SIG-M5 treated with dmso at 0.1 percent for 504 hours (cell line): ENCODE data around the gene ATRNL1.

Experiments used
- DNase-seq: peaks from one replicate; lab custom pipeline; 2025; ENCODE audit not compliant: unreplicated experiment; lab: John Stamatoyannopoulos, UW

ATRNL1 gene

DNA sequence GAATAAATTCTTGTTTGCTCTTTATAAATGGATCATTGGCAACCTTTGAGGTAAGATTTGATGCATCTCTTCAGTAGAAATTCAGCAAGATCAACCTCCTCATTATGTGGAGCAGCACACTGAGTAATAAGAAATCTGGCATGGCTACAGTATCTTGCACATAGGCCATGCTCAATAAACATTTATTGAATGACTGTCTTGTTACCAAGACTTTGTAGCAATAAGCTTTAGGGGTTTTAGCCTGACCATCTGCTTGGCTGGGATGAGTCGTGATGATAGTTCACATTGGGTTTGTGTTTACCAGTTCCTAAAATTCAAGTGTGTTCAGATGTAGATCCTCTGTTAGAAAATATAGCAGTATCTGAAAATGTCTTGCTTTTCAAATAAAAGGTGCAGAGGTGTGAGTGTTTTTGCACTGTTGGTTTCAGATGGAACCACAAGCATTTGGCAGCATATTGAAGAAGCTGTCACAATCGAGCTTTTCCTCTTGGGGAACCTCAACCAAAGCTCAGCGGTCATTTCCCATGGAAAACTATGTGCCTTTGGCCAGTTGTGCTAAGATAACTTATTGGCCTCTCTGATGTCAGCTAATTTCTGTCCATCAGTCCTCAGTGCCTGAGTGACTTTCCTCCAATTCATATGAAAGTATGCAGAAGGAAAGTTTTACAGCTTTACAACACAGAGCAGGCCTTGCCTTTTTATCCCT, 737.3 kb downstream of the ATRNL1 start:
- no peak for DNase-seq

- DNase-seq: no peak
Observed at GRCh38 chr10:115831016-115831415, 737.9 kb downstream of the ATRNL1 start.

DNA sequence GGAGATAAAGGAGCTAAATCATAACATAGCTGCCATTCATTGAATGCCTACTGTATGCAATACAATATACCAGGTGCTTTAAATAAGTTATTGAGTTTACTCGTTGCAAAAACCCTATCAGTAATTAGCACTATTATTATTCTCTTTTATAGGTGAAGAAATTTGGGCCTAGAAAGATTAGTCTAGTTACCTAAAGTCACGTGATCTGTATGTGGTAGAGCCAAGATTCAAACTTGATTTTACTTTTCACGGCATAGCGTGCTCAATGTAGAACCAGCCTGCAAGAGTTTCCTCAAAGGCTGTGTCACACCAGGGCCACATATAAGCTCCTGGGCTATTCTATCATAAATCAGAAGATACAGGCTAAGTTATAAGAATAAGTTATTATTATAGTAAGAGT, 740.0 kb downstream of the ATRNL1 start:
- no peak for DNase-seq

- no peak for DNase-seq
Observed at GRCh38 chr10:115844591-115844990, 751.4 kb downstream of the ATRNL1 start.

DNA sequence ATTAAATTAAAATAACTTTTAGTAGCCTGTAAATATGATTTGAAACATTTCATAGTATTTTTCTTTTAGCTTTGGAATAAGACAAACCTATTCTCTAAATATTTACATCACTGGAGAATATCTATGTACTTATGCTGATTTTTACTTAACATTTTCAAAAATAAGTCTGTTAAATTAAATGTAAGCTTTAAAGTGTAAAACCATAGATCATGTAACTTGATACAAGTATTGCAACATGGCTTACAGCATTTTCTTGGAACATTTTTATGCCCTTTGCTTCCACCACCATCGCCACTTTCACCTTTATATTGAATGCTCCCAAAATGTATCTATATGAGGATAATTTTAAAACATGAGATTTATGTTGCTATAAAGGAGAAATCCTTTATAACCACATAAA, 752.8 kb downstream of the ATRNL1 start:
- no peak for DNase-seq

DNA sequence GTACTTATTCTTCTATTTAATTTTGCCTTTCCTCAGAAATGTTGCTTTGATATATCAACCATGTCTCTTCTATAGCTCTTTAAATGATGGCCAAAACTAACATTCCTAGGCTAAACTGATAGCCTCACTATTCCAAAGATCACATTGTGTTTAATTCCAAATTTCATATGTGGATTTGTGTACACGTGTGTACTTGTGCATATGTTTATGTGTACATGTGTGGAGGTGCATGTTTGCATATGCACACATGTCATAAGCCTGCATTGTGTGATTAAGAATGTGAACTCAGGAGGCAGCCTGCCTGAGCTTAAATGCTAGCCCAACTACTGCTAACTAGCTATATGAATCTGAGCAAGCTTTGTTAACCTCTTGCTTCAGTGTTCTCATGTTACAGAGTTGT, 753.4 kb downstream of the ATRNL1 start:
- DNase-seq: no peak

- no peak for DNase-seq
Observed at GRCh38 chr10:115849197-115849596, 756.0 kb downstream of the ATRNL1 start.

DNA sequence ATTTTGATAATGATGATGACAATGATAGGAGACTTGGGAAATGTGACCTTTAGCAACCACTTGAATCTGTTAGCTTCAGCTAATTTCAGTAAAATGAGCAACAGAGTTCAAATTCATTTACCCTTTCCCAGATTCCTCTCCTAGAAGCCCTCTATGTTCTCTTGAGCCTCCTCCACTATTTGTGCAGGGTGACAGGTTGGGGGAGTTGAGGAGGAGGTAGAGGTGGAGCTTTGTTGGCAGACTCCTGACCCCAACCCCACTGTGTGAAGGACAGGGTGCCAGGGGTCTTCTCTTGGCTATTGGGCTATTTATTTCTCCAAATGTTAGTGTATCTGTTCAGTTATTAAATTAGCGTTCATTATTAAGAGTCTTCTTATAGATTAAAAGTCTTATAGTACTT, 757.5 kb downstream of the ATRNL1 start:
- DNase-seq: no peak

DNA sequence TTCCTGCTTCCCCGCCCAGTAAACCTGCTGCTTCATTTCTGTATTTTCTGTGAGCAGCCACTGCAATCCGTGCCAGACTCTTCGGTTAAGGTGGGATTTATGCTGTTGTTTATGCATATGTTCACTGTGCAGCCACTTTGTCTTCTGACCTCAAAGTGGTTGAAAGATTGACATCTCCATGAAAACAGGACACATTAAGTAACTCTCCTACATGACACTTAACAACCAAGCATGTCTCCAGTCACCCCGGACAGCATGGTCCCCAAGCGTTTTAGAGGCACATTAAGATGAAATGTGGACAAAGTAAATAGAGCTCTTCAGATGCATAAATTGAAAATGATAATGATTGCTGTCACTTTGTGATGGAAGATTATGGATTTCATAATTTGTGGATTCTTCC, 758.5 kb downstream of the ATRNL1 start:
- no peak for DNase-seq

DNA sequence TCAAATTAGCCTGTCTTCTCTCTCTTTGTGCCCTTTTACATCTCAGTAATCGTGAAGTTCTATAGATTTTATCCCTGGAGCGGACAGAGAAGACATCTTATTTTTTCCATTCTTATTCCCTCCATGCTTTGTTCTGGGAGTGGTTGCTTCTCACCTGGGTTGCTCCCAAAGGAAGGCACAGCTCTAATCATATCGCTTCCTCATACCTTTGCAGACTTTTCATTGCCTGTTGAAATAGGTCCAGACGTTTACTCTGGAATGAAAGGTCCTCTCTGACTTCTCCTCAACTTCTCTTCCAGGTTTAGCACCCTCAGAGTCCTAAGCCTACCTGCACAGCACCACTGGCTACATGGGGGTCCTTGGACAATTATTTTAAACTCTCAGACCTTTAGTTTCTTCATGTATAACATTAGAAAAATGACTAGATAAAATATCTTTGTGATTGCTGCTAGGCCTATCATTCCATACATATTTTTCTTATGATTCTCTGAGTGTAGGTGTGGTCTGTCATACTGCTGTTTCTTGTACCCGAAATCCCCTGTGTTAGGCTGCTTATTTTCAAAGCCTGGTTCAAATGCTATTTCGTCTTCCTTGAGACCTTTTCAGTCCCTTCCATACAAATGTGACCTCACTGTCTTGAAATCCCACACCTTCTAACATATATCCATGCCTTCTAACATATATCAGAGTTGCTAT, 761.7 kb downstream of the ATRNL1 start:
- no peak for DNase-seq

DNA sequence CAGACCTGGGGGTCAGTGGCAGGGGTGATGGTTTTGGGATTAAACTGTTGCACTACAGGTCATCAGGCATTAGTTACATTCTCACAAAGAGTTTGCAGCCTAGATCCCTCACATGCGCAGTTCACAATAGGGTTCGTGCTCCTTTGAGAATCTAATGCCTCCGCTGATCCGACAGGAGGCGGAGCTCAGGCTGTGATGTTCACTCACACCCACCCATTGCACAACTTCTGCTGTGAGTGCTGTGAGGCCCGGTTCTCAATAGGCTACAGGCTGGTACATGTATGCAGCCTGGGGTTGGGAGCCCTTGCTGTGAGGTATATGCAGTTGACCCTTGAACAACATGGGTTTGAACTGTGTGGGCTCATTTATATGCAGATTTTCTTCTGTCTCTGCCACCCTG, 763.4 kb downstream of the ATRNL1 start:
- no peak for DNase-seq

GRCh38 chr10:115857856-115858255, 764.7 kb downstream of the ATRNL1 start:
- DNase-seq: no peak

DNA sequence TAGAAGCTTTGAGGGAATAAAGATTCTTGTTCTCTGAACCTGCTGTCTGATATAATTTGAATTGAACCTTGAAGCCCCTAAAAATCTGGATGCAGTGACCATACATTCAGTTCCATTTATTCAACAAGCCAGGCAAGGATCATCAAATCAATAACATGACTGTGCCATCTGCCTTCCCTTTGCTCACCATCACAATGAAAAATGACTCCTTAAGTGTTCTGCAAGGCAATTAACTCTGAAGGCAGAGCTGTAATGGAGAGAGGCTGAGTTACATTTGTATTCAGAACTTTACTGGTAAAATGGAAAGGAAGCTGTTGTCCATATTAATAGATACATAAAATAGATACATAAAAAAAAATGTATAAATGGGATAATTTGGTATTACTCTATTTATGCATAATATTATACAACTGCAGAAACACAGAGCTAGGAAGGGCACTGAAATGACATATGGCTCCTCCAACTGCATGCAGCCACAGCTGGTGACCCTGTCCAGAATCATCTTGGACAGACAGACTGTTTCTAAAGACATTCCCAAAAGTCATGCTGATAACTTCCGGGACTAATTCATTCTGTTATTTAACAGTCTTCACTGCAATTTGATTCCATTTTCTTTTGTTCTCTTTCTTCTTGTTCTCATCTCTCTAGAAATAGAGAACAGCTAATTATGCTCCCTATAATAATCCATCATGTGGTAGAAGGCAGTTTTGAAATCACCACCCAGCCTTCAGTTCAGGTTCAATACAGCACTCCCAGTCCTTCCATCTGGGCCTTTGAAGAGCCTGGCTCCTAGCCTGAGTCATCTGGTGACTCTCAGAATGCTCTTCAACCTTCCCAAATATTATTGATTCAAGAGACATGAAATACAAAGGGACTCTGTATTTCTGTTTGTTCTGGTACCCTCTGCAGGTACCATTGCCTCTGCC, 767.3 kb downstream of the ATRNL1 start:
- DNase-seq: no peak

DNA sequence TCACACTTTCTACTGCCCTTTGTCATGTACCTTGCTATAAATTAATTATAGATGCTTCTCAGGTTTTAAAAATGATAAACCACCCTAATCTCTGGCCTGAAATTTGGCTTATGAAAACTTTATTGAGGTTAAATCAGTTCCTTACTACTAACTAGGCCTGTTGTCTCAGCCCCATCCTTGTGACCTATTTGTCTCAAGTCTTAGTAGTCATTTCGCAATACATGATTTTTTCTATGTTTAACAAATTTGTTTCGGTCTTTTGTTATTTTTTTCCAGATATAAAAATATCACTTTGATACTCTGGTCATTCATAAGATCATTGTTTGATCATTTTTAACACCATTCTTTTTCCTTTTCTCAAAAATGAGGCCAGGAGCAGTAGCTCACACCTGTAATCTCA, 768.3 kb downstream of the ATRNL1 start:
- DNase-seq: no peak

- DNase-seq: no peak
Observed at GRCh38 chr10:115861864-115862263, 768.7 kb downstream of the ATRNL1 start.

GRCh38 chr10:115866174-115866573, 773.0 kb downstream of the ATRNL1 start:
- DNase-seq: no peak

DNA sequence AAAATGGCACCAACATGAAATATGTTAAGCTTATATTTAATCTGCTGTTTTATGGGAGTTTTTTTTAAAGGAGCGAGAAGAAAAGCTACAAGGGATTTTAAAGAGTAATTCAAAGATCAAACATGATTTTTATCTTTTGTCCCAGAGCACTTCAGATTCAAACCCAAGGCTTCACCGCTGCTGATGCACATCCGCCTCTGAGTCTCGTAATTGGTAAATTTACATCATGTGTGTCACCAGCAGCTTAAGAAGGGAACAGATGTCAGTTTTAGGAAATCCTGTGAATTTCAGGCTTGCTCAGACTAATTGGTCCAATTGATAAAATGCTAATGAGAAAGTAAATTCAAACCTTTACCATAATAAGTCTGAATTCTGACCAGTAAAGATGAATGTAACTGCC, 773.5 kb downstream of the ATRNL1 start:
- DNase-seq: no peak

DNA sequence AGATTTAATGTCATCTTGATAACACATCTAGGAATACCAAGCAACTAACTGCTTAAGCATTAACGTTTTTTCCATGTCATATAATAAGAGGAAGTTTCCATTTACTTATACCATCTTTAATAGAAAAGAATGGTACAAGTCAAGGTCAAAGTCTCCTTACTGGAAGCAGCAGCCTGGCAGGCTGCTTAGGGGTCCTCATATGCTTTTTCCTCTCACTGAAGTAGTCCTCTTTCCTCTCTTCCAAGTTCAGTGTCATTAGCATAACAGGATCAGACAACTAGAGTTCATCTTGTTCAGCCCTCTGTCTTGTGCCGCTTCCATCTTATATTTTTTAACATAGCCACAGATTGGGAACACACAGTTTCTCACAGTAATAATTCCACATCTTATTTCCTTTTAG, 774.1 kb downstream of the ATRNL1 start:
- DNase-seq: no peak

DNA sequence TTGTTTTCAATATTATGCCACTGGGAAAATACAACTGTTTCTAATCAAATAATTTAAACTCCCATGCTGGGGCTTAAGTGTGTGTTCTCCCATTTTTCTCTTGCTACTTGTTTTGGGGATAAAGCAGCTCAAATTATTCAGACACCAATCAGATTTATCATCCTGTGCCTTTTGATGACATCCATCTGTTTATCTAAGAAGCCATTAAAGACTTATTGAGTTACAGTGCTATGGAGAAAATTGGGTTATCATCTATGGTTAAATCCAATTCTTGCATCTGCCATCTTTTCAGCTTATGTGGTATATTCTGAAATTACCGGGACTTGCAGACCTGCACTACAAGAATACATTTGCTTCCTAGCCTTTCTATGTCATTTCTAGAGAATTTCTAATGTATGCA, 778.7 kb downstream of the ATRNL1 start:
- DNase-seq: no peak

- no peak for DNase-seq
Observed at GRCh38 chr10:115875172-115875571, 782.0 kb downstream of the ATRNL1 start.

DNA sequence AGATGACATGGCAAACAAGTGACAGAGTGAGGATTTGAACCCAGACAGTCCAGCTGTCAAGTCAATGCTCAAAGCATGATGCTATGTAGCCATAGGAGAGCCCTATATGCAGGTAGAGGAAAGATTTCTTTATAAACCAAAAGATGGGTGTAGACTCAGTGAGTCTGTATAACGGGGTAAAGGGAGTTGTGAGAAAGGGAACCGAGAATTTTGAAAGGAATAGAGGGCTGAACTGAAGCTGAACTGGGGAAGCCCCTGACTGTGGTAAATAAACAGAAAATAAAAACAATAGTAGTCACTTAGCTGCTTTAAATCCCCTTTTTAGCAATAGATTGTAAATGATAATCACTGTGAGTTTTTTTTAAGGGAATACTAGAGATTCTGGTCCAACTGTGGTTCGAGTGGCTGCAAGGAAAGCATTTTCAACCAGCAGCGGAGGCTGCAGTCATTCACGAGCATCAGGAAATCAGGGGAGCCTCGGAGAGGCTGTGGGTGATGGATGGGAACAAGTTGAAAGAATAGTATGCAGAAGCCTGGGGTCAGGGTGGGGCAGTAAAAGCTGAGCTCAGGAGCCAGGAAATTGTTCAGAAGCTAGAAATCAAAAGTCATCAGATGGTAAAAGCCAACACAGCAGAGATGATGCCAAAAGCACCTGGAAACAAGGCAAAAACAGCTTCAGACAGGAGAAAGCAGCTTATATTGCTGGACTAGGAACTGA, 786.4 kb downstream of the ATRNL1 start:
- no peak for DNase-seq
